ENCODE data around the gene ANKRD45. TPM values are rescaled to one million over a fixed set of nuclear protein-coding genes. Genes with fewer than 3 reads are reported as not detected.
"Not testable (repeated sequence)": the region's sequence is repeated elsewhere in the genome, so short reads cannot be mapped to it uniquely, and the experiment has no call there.

Gene ANKRD45
- total RNA-seq, 6 donors from 2014 or later: 1.4 to 17.9 (median 5.2) TPM

- no peak for DNase-seq
- no peak overlapping the region for H3K27ac ChIP-seq
- 78 to 81% methylated on average over 2 of the region's 2 CpGs for WGBS, 2 donors
These were observed 18.6 kb upstream of the ANKRD45 start for GRCh38 chr1:173688300-173688699.

GRCh38 chr1:173685121-173685520, 15.5 kb upstream of the ANKRD45 start:
- H3K4me3 ChIP-seq; ATAC-seq (ENCODE audit: low FRiP score in 2 of 2); H3K36me3 ChIP-seq; H3K27ac ChIP-seq; DNase-seq; H3K4me1 ChIP-seq; H3K9me3 ChIP-seq; H3K27me3 ChIP-seq: not testable (repeated sequence)
- 74 to 94% methylated on average over 3 of the region's 3 CpGs for WGBS, 2 donors

More at GRCh38 chr1:173688300-173688699, 18.6 kb upstream of the ANKRD45 start:
- H3K36me3 ChIP-seq: no peaks in the 10 kb centered on the region
- ATAC-seq (ENCODE audit: low FRiP score in 2 of 2): no peak
- H3K4me3 ChIP-seq: no peak overlapping the region
- no peak for TF ChIP-seq EP300 (IDR thresholded peaks at IDR 0.05)
- no peak for TF ChIP-seq POLR2A (IDR thresholded peaks at IDR 0.05)
- TF ChIP-seq POLR2AphosphoS5 (IDR thresholded peaks at IDR 0.05): no peak
- no peak for TF ChIP-seq CTCF (IDR thresholded peaks at IDR 0.05)
- H3K9me3 ChIP-seq: no peaks in the 10 kb centered on the region
- no peaks in the 10 kb centered on the region for H3K4me1 ChIP-seq
- H3K27me3 ChIP-seq: no peaks in the 10 kb centered on the region

- H3K27me3 ChIP-seq; H3K9me3 ChIP-seq; H3K36me3 ChIP-seq; H3K4me1 ChIP-seq; H3K4me3 ChIP-seq; H3K27ac ChIP-seq; ATAC-seq (ENCODE audit: low FRiP score in 2 of 2): not testable (repeated sequence)
- 65 to 76% methylated on average over 4 of the region's 4 CpGs for WGBS, 2 donors
- peak in 1 of 2 donors; percentile 25 for DNase-seq
These were observed 14.2 kb upstream of the ANKRD45 start for GRCh38 chr1:173683838-173684237.

- ATAC-seq (ENCODE audit: low FRiP score in 2 of 2) (no peak), DNase-seq (no peak)
- peaks cover 0 to 4% (median 0%) of the 10 kb centered on the region in 4 donors for H3K4me1 ChIP-seq
- H3K27ac ChIP-seq: peak overlapping the region in 2 of 4 donors; percentile 7 to 21
- H3K4me3 ChIP-seq: no peak overlapping the region
- no peaks in the 10 kb centered on the region for H3K36me3 ChIP-seq
- TF ChIP-seq POLR2AphosphoS5 (IDR thresholded peaks at IDR 0.05) (no peak), EP300 (IDR thresholded peaks at IDR 0.05) (no peak), CTCF (IDR thresholded peaks at IDR 0.05) (no peak), POLR2A (IDR thresholded peaks at IDR 0.05) (no peak)
- no peaks in the 10 kb centered on the region for H3K27me3 ChIP-seq
- H3K9me3 ChIP-seq: no peaks in the 10 kb centered on the region
These were observed 12.5 kb upstream of the ANKRD45 start for GRCh38 chr1:173682184-173682583.

GRCh38 chr1:173680152-173680551, 10.5 kb upstream of the ANKRD45 start:
- ATAC-seq (ENCODE audit: low FRiP score in 2 of 2); H3K27ac ChIP-seq; H3K9me3 ChIP-seq; H3K36me3 ChIP-seq; H3K27me3 ChIP-seq; H3K4me3 ChIP-seq; H3K4me1 ChIP-seq; DNase-seq: not testable (repeated sequence)
- 87 to 89% methylated on average over 5 of the region's 5 CpGs for WGBS, 2 donors

- not testable (repeated sequence) for ATAC-seq (ENCODE audit: low FRiP score in 2 of 2); H3K27ac ChIP-seq; H3K9me3 ChIP-seq; H3K4me1 ChIP-seq; H3K4me3 ChIP-seq; DNase-seq; H3K27me3 ChIP-seq; H3K36me3 ChIP-seq
- 92% methylated on average over 2 of the region's 2 CpGs for WGBS, 2 donors
These were observed 4.8 kb upstream of the ANKRD45 start for GRCh38 chr1:173674496-173674895.

- Histone ChIP-seq H3K36me3 (no peaks in the 10 kb centered on the region), H3K27me3 (no peaks in the 10 kb centered on the region), H3K9me3 (no peaks in the 10 kb centered on the region), H3K4me3 (no peak overlapping the region), H3K27ac (no peak overlapping the region), H3K4me1 (peaks cover 0 to 11% (median 1%) of the 10 kb centered on the region in 4 donors)
- TF ChIP-seq CTCF (IDR thresholded peaks at IDR 0.05) (no peak), POLR2AphosphoS5 (IDR thresholded peaks at IDR 0.05) (no peak), POLR2A (IDR thresholded peaks at IDR 0.05) (no peak), EP300 (IDR thresholded peaks at IDR 0.05) (no peak)
- ATAC-seq (ENCODE audit: low FRiP score in 2 of 2) (no peak), DNase-seq (no peak)
- 92 to 94% methylated on average over 3 of the region's 3 CpGs for WGBS, 2 donors
These were observed 3.0 kb downstream of the ANKRD45 start for GRCh38 chr1:173666646-173667045.
